GM21390 (cell line): ENCODE data around the gene TRMT2A.

Source experiments
- ATAC-seq: cut with Tn5 transposase; IDR thresholded peaks from one replicate; pipeline ENCODE4 v1.9.1; 2021; ENCODE audit not compliant: unreplicated experiment

Gene TRMT2A

DNA sequence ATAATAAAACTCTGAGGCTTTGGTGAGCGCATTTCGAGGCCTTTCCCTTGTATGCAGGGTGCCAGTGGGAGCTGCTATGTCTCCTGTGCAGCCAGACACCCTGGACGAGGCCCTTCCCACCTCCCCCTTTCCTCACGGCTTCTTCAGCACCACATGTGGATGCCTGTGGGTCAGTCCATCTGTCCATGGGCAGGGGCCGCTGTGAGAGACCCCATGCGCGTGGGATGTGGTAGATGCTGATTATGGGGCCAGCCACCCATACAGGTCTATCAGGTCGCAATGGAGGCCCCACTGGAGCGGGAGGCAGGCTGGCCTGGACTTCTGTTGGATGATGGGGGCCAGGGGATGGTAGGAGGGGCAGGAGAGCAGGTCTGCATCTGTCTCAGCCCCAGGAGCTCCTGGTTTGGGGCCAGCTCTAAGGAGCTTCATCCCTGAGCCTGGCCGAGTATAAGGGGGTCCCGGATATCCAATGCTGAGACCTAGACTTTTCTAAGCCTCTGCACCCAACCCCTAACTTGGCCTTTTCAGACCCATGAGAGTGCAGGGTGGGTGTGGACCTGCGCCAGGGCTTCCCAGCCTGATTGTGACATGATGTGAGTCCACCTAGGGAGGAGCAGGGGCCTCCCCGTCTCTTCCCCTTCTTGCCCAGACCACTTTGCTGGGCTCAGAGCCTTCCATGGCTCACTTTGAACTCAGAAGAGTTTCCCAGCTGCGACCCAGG lies 51.0 kb downstream of the TRMT2A start:
- no peak for ATAC-seq

DNA sequence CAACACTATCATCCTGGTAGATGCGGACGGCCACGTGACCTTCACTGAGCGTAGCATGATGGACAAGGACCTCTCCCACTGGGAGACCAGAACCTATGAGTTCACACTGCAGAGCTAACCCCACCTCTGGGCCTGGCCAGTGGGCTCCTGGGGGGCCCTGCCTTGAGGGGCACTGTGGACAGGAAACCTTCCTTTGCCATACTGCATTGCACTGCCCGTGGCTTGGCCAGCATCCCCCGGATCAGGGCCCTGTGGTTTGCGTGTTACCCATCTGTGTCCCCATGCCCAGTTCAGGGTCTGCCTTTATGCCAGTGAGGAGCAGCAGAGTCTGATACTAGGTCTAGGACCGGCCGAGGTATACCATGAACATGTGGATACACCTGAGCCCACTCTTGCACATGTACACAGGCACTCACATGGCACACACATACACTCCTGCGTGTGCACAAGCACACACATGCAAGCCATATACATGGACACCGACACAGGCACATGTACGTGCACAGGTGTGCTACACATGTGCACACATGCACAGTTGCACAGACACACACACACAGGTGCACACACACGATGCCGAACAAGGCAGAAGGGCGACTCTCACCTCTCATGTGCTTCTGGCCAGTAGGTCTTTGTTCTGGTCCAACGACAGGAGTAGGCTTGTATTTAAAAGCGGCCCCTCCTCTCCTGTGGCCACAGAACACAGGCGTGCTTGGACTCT lies 52.3 kb downstream of the TRMT2A start:
- ATAC-seq: no peak

DNA sequence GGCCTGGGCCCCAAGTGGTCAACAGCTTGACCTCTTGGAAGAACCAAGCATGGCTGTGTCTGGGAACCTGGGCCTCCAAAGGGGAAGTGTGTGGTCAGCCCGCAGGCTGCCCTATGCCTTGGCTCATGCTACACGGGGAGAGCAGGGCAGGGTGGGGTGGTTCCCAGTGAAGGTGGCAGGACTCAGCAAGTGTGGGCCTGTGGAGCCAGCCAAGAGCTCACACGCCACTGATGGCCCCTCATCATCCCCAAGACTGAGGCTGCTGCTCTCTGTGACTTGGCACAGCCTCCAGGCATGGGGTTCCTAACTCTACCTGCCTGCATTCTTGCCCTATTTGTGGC lies 52.9 kb downstream of the TRMT2A start:
- ATAC-seq: no peak

DNA sequence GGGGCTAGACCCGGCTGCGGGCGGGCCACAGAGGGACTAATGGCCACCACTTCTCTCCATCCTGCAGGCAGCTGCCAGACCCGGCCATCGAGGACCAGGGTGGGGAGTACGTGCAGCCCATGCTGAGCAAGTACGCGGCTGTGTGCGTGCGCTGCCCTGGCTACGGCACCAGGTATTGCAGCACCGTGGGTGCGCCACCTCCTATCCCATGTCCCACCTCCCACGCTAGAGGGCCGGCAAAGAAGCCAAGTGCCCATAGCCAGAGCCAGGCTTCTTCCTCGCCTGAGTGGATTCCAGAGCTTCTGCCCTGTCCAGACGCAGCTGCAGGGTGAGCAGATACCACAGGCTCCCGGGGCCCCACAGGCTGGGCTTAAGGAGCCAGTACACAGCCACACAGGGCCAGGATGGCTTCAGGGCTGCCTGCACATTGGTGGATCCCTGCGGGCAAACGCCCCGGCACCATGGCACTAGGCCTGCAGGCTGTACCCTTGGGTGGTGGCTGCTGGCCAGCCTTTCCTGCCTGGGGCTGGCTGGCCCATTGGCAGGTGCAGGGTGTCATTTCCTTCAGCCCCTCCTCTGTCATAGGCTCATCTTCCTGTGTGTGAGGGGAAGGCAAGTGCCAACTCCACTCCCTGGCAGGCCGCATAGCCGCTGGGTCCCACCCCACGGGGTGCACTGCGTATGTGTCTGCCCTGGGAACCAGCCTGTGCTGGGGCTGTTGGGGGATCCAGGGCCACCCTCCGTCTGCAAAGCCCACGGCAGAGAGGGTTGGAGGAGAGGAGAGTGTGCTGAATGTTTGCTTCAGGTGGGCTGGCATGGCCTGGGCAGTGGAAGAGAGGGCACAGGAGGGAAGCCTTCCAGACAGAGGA lies 53.5 kb downstream of the TRMT2A start:
- ATAC-seq: no peak

DNA sequence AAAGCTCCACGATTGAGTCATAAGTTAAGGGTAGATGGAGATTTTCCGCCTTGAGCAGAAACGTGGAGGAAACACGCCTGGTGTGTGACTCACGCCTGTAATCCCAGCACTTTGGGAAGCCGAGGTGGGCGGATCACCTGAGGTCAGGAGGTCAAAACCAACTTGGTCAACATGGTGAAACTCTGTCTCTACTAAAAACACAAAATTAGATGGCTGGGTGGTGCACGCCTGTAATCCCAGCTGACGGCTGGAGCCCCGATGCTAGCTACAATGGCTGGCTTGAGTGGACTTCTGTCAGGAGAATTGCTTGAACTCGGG lies 54.3 kb downstream of the TRMT2A start:
- no peak for ATAC-seq

DNA sequence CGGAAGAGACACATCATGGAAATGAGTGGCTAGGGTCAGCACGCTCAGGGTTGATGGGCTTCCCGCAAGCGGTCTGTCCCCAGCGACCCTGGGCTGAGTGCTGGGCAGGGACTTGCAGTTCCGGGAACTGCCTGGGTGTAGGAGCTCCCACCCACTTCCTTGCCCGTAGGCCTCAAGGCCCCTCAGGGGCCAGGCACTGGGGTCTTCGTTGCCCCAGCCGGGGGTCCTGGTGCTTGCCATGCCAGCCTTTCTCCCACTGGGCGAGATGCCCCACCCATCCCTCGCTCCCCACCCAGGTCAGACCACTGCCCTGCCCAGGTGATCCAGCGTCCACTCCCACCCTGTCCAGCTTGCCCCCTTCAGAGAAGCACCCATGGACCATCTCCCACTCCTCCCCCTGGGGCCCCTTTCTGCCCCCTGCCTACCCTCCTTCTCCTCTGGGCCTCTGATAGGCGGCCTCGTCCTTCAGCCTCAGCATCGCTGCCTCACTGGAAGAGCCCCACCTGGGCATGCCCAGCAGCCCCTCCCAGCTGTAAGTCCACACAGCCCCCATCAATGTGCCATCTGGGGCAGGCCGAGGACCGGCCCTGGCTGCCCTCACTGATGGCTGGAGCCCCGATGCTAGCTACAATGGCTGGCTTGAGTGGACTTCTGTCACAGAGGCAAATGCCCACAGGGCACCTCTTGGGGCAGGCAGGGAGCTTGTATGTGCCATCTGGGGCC lies 54.8 kb downstream of the TRMT2A start:
- no peak for ATAC-seq
